DMS 273 treated with DMSO at 0.1 percent for 48 hours (cell line): ENCODE measurements around the gene SUPT3H.

Experiments used
- DNase-seq: peaks from one replicate; lab custom pipeline; 2025; lab: John Stamatoyannopoulos, UW

Gene SUPT3H

GRCh38 chr6:44837741-44838140, 540.0 kb downstream of the SUPT3H start:
- no peak for DNase-seq

- no peak for DNase-seq
Measured at GRCh38 chr6:44837255-44837654, 540.5 kb downstream of the SUPT3H start.

GRCh38 chr6:44833248-44833647, 544.5 kb downstream of the SUPT3H start:
- no peak for DNase-seq

- no peak for DNase-seq
Measured at GRCh38 chr6:44831002-44831610, 546.6 kb downstream of the SUPT3H start.

GRCh38 chr6:44829836-44830235, 547.9 kb downstream of the SUPT3H start:
- no peak for DNase-seq

GRCh38 chr6:44828780-44829179, 549.0 kb downstream of the SUPT3H start:
- DNase-seq, result no peak

GRCh38 chr6:44826025-44826676, 551.6 kb downstream of the SUPT3H start:
- no peak for DNase-seq

- DNase-seq, result no peak
Measured at GRCh38 chr6:44825273-44825672, 552.5 kb downstream of the SUPT3H start.

GRCh38 chr6:44824567-44824966, 553.2 kb downstream of the SUPT3H start:
- DNase-seq, result no peak

GRCh38 chr6:44820759-44821158, 557.0 kb downstream of the SUPT3H start:
- DNase-seq, result no peak

GRCh38 chr6:44820321-44820720, 557.4 kb downstream of the SUPT3H start:
- no peak for DNase-seq

GRCh38 chr6:44811456-44811855, 566.3 kb downstream of the SUPT3H start:
- DNase-seq, result no peak

- DNase-seq, result no peak
Measured at GRCh38 chr6:44809258-44809657, 568.5 kb downstream of the SUPT3H start.

- DNase-seq, result no peak
Measured at GRCh38 chr6:44808148-44808547, 569.6 kb downstream of the SUPT3H start.

GRCh38 chr6:44806656-44807055, 571.1 kb downstream of the SUPT3H start:
- DNase-seq, result no peak

- no peak for DNase-seq
Measured at GRCh38 chr6:44805238-44805846, 572.4 kb downstream of the SUPT3H start.

GRCh38 chr6:44804546-44805159, 573.1 kb downstream of the SUPT3H start:
- no peak for DNase-seq

GRCh38 chr6:44804016-44804415, 573.7 kb downstream of the SUPT3H start:
- no peak for DNase-seq

- DNase-seq, result no peak
Measured at GRCh38 chr6:44800784-44801592, 576.7 kb downstream of the SUPT3H start.

- peak; percentile 59 for DNase-seq
Measured at GRCh38 chr6:44800171-44800783, 577.5 kb downstream of the SUPT3H start.

GRCh38 chr6:44797746-44798145, 580.0 kb downstream of the SUPT3H start:
- no peak for DNase-seq

GRCh38 chr6:44795326-44795725, 582.4 kb downstream of the SUPT3H start:
- no peak for DNase-seq
